H9 (cell line): Measurements from ENCODE around the gene VPS51. TPM values are rescaled to one million over a fixed set of nuclear protein-coding genes. Genes with fewer than 3 reads are reported as not detected.

Source experiments
- DNase-seq: peaks from one replicate; pipeline ENCODE4 v3.0.0-alpha.2; 2017
- H2AFZ ChIP-seq: one replicate; pipeline ENCODE4 v1.6.1; 2013; ENCODE audit warnings: mild to moderate bottlenecking, low read length, control low read depth, moderate library complexity
- H2AK5ac ChIP-seq: 2 replicates; pipeline ENCODE4 v1.6.1; 2013; ENCODE audit warnings: low read length, control low read depth, mixed read lengths; ENCODE audit not compliant: insufficient read length
- H2BK120ac ChIP-seq: one replicate; pipeline ENCODE4 v1.6.1; 2013; ENCODE audit warnings: low read depth, mild to moderate bottlenecking, low read length, control low read depth, inconsistent platforms; ENCODE audit not compliant: poor library complexity, severe bottlenecking
- H2BK12ac ChIP-seq: 2 replicates; pipeline ENCODE4 v1.6.1; 2013; ENCODE audit warnings: low read length, control low read depth, mixed read lengths, low read depth; ENCODE audit not compliant: insufficient read length
- H2BK15ac ChIP-seq: 2 replicates; pipeline ENCODE4 v1.6.1; 2013; ENCODE audit warnings: low read depth, low read length, control low read depth
- H2BK20ac ChIP-seq: one replicate; pipeline ENCODE4 v1.6.1; 2013; ENCODE audit warnings: low read depth, mild to moderate bottlenecking, low read length, control low read depth, inconsistent platforms; ENCODE audit not compliant: poor library complexity, severe bottlenecking
- H2BK5ac ChIP-seq: 2 replicates; pipeline ENCODE4 v1.6.1; 2013; ENCODE audit warnings: low read length, control low read depth, mixed read lengths; ENCODE audit not compliant: insufficient read length
- H3K14ac ChIP-seq: 2 replicates; pipeline ENCODE4 v1.6.1; 2013; ENCODE audit warnings: low read length, control low read depth; ENCODE audit not compliant: insufficient read depth
- H3K18ac ChIP-seq: 2 replicates; pipeline ENCODE4 v1.6.1; 2013; ENCODE audit warnings: low read depth, mild to moderate bottlenecking, mixed read lengths, low read length, control low read depth; ENCODE audit not compliant: insufficient read length
- H3K23ac ChIP-seq: 2 replicates; pipeline ENCODE4 v1.6.1; 2013; ENCODE audit warnings: low read length, control low read depth, mixed read lengths, low read depth; ENCODE audit not compliant: insufficient read length
- H3K23me2 ChIP-seq: 2 replicates; pipeline ENCODE4 v1.6.1; 2013; ENCODE audit warnings: low read depth, mild to moderate bottlenecking, mixed read lengths, low read length, control low read depth; ENCODE audit not compliant: insufficient read length, poor library complexity, severe bottlenecking
- H3K27ac ChIP-seq: 2 replicates; pipeline ENCODE4 v1.5.1; 2013; ENCODE audit warnings: low read length, control low read depth, mixed read lengths, low read depth; ENCODE audit not compliant: insufficient read length
- H3K27me3 ChIP-seq: 2 replicates; pipeline ENCODE4 v1.6.1; 2013; ENCODE audit warnings: low read length, control low read depth, inconsistent platforms; ENCODE audit not compliant: insufficient read depth
- H3K4ac ChIP-seq: 2 replicates; pipeline ENCODE4 v1.6.1; 2013; ENCODE audit warnings: low read depth, mild to moderate bottlenecking, control low read depth, inconsistent platforms, low read length, moderate library complexity
- H3K4me1 ChIP-seq: 2 replicates; pipeline ENCODE4 v1.6.1; 2013; ENCODE audit warnings: low read length, control low read depth, inconsistent platforms; ENCODE audit not compliant: insufficient read depth
- H3K4me2 ChIP-seq: 2 replicates; pipeline ENCODE4 v1.6.1; 2013; ENCODE audit warnings: low read length, control low read depth, mixed read lengths; ENCODE audit not compliant: insufficient read length, insufficient read depth
- H3K56ac ChIP-seq: 2 replicates; pipeline ENCODE4 v1.6.1; 2013; ENCODE audit warnings: low read depth, mild to moderate bottlenecking, mixed read lengths, low read length, control low read depth; ENCODE audit not compliant: insufficient read length
- H3K79me1 ChIP-seq: 2 replicates; pipeline ENCODE4 v1.6.1; 2013; ENCODE audit warnings: low read depth, mild to moderate bottlenecking, moderate library complexity, low read length, control low read depth, inconsistent platforms; ENCODE audit not compliant: insufficient read depth, poor library complexity, severe bottlenecking
- H3K79me2 ChIP-seq: 2 replicates; pipeline ENCODE4 v1.6.1; 2013; ENCODE audit warnings: low read length, control low read depth, inconsistent platforms; ENCODE audit not compliant: insufficient read depth
- H3K9ac ChIP-seq: 2 replicates; pipeline ENCODE4 v1.6.1; 2013; ENCODE audit warnings: low read length, control low read depth, mixed read lengths; ENCODE audit not compliant: insufficient read length; ENCODE audit errors: extremely low read depth
- H3K9me3 ChIP-seq: one replicate; pipeline ENCODE4 v1.6.1; 2013; ENCODE audit warnings: low read depth, low read length, inconsistent platforms; ENCODE audit not compliant: control insufficient read depth
- H3T11ph ChIP-seq: one replicate; pipeline ENCODE4 v1.6.1; 2013; ENCODE audit warnings: mild to moderate bottlenecking, low read length, control low read depth, inconsistent platforms
- H4K20me1 ChIP-seq: one replicate; pipeline ENCODE4 v1.6.1; 2013; ENCODE audit not compliant: control insufficient read depth, insufficient read length, insufficient read depth
- H4K5ac ChIP-seq: 2 replicates; pipeline ENCODE4 v1.6.1; 2013; ENCODE audit warnings: low read depth, mild to moderate bottlenecking, mixed read lengths, low read length, control low read depth; ENCODE audit not compliant: insufficient read length
- H4K8ac ChIP-seq: replicated peaks from 2 replicates; pipeline ENCODE4 v1.6.1; 2013; ENCODE audit warnings: low read length, control low read depth, mixed read lengths, low read depth; ENCODE audit not compliant: insufficient read length
- H4K91ac ChIP-seq: 2 replicates; pipeline ENCODE4 v1.6.1; 2013; ENCODE audit warnings: low read depth, mild to moderate bottlenecking, moderate library complexity, mixed read lengths, low read length, control low read depth; ENCODE audit not compliant: insufficient read length
- H3K27ac Mint-ChIP-seq, 3 experiments: 2 replicates in 2 of 3; 3 replicates in 1 of 3; pipeline ENCODE4 v1.8.0; 2020 to 2021; ENCODE audit warnings: mixed read lengths in 3 of 3, mild to moderate bottlenecking in 1 of 3, moderate library complexity in 1 of 3
- H3K27me3 Mint-ChIP-seq: 2 replicates; pipeline ENCODE4 v1.8.0; 2021; ENCODE audit warnings: low read depth, mild to moderate bottlenecking, moderate library complexity, mixed read lengths
- H3K36me3 Mint-ChIP-seq, 3 experiments: 2 replicates in 2 of 3; 3 replicates in 1 of 3; pipeline ENCODE4 v1.8.0; 2020 to 2021; ENCODE audit warnings: low read depth in 3 of 3, mixed read lengths in 3 of 3; ENCODE audit not compliant: insufficient read depth in 1 of 3
- H3K4me1 Mint-ChIP-seq, 2 experiments: 2 replicates each; pipeline ENCODE4 v1.8.0; 2020; ENCODE audit warnings: mixed read lengths in 2 of 2
- H3K4me3 Mint-ChIP-seq, 2 experiments: 2 replicates in 1 of 2; 3 replicates in 1 of 2; pipeline ENCODE4 v1.8.0; 2020 to 2021; ENCODE audit warnings: mild to moderate bottlenecking in 2 of 2, mixed read lengths in 2 of 2, moderate library complexity in 1 of 2
- H3K9me3 Mint-ChIP-seq, 2 experiments: 2 replicates in 1 of 2; 3 replicates in 1 of 2; pipeline ENCODE4 v1.8.0; 2020; ENCODE audit warnings: mild to moderate bottlenecking in 2 of 2, mixed read lengths in 2 of 2, moderate library complexity in 1 of 2
- WGBS: extraction: QIAGEN DNeasy Blood & Tissue Kit; methylation state at CpG from one replicate; pipeline ENCODE4 v1.1.7; 2013; ENCODE audit warnings: missing lambda C conversion rate, low lambda C conversion rate, mixed read lengths; ENCODE audit not compliant: insufficient read length; ENCODE audit errors: extremely low coverage; 5-methylcytosine and 5-hydroxymethylcytosine counted together
- total RNA-seq: library from RNA; stranded (reverse); gene quantifications from 2 replicates; pipeline ENCODE4 v1.2.1, GENCODE V29; 2021
- TF ChIP-seq, protein P1 (sequence below): fragments of 200-600 bp; sonication (generic); conservative IDR thresholded peaks from 3 replicates; pipeline ENCODE4 v1.8.0; 2021; ENCODE audit warnings: antibody characterized with exemption, mild to moderate bottlenecking

Gene VPS51
- total RNA-seq, 1 experiment from 2014 or later: 94.7 TPM

DNA sequence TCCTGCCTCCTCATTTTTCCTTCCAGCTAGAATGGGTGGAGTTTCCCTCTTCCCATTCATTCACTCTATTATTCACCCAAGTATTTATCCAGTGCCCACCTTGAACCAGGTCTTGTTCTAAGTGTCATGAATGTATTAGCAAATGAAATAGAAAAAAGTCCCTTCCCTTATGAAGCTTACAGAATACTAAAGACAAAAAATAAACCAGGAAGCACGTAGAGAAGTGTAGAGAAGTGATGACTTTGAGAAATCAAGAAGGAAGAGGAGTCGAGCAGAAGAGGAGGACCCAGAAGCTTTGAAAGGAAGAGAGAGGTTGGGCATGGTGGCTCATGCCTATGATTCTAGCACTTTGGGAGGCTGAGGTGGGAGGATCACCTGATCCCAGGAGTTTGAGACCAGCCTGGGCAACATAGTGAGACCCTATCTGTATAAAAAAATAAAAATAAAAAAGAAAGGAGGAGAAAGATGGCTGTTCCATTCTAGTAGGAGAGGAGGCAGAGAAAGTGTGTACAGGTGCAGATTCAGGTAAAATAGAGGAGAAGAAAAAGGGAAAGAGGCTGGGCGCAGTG, 55.4 kb downstream of the VPS51 start:
- no peaks in the 10 kb centered on the region for H3K27me3 ChIP-seq
- no peak overlapping the region for H3K4me2 ChIP-seq
- H4K8ac ChIP-seq: no peak overlapping the region
- no peak overlapping the region for H3K27ac ChIP-seq
- no peak overlapping the region for H4K91ac ChIP-seq
- no peak overlapping the region for H2AFZ ChIP-seq
- no peak for DNase-seq
- H3K4me1 ChIP-seq: no peaks in the 10 kb centered on the region
- no peaks in the 10 kb centered on the region for H4K20me1 ChIP-seq
- H3K14ac ChIP-seq: no peak overlapping the region
- H3K18ac ChIP-seq: no peak overlapping the region
- no peak overlapping the region for H2BK5ac ChIP-seq
- no peaks in the 10 kb centered on the region for H3K79me1 ChIP-seq
- no peak overlapping the region for H3K4me3 Mint-ChIP-seq
- no peak overlapping the region for H2BK12ac ChIP-seq
- no CpG with 5 or more reads among the region's 3 CpGs for WGBS
- no peak overlapping the region for H3K56ac ChIP-seq
- H2BK15ac ChIP-seq: no peak overlapping the region
- TF ChIP-seq, protein P1, sequence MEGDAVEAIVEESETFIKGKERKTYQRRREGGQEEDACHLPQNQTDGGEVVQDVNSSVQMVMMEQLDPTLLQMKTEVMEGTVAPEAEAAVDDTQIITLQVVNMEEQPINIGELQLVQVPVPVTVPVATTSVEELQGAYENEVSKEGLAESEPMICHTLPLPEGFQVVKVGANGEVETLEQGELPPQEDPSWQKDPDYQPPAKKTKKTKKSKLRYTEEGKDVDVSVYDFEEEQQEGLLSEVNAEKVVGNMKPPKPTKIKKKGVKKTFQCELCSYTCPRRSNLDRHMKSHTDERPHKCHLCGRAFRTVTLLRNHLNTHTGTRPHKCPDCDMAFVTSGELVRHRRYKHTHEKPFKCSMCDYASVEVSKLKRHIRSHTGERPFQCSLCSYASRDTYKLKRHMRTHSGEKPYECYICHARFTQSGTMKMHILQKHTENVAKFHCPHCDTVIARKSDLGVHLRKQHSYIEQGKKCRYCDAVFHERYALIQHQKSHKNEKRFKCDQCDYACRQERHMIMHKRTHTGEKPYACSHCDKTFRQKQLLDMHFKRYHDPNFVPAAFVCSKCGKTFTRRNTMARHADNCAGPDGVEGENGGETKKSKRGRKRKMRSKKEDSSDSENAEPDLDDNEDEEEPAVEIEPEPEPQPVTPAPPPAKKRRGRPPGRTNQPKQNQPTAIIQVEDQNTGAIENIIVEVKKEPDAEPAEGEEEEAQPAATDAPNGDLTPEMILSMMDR: no peak
- H2BK120ac ChIP-seq: no peak overlapping the region
- no peaks in the 10 kb centered on the region for H3K36me3 Mint-ChIP-seq
- H3K79me2 ChIP-seq: no peaks in the 10 kb centered on the region
- H3K23me2 ChIP-seq: no peaks in the 10 kb centered on the region
- no peak overlapping the region for H3K4ac ChIP-seq
- no peak overlapping the region for H3K9ac ChIP-seq
- H3K4me1 Mint-ChIP-seq: peaks cover 5 to 6% of the 10 kb centered on the region in 2 experiments; a peak in 3 of 4 replicates
- no peak overlapping the region for H4K5ac ChIP-seq
- peaks cover 12% of the 10 kb centered on the region for H3K27me3 Mint-ChIP-seq
- peaks cover 5% of the 10 kb centered on the region in 2 experiments; a peak in 4 of 5 replicates for H3K9me3 Mint-ChIP-seq
- no peaks in the 10 kb centered on the region for H3K9me3 ChIP-seq
- no peak overlapping the region for H3T11ph ChIP-seq
- no peak overlapping the region for H3K23ac ChIP-seq
- H2BK20ac ChIP-seq: no peak overlapping the region
- H3K27ac Mint-ChIP-seq: no peak overlapping the region
- H2AK5ac ChIP-seq: no peak overlapping the region
